GM18519 (cell line): ENCODE data around the gene SLC29A1.
"Not testable (repeated sequence)": the region's sequence is repeated elsewhere in the genome, so short reads cannot be mapped to it uniquely, and the experiment has no call there.

Experiments used
- ATAC-seq: cut with Tn5 transposase; IDR thresholded peaks from one replicate; pipeline ENCODE4 v1.9.1; 2021; ENCODE audit warnings: mild to moderate bottlenecking, moderate library complexity; ENCODE audit not compliant: unreplicated experiment, low FRiP score

SLC29A1 gene

GRCh38 chr6:44221291-44221960 is 2.0 kb upstream of the SLC29A1 start:
- no peak for ATAC-seq

- no peak for ATAC-seq
These were observed 1.4 kb upstream of the SLC29A1 start for GRCh38 chr6:44221961-44222335.

- no peak for ATAC-seq
These were observed 693 bp upstream of the SLC29A1 start for GRCh38 chr6:44222486-44223318.

GRCh38 chr6:44224029-44224964 is 902 bp downstream of the SLC29A1 start:
- ATAC-seq: no peak

GRCh38 chr6:44224965-44225305 is 1.5 kb downstream of the SLC29A1 start:
- no peak for ATAC-seq

GRCh38 chr6:44225579-44226325 is 2.4 kb downstream of the SLC29A1 start:
- no peak for ATAC-seq

- ATAC-seq: no peak
These were observed 3.2 kb downstream of the SLC29A1 start for GRCh38 chr6:44226368-44227147.

- no peak for ATAC-seq
These were observed 3.9 kb downstream of the SLC29A1 start for GRCh38 chr6:44227148-44227793.

GRCh38 chr6:44228031-44228430 is 4.6 kb downstream of the SLC29A1 start:
- no peak for ATAC-seq

GRCh38 chr6:44228433-44228832 is 5.0 kb downstream of the SLC29A1 start:
- ATAC-seq: no peak

GRCh38 chr6:44228836-44229235 is 5.4 kb downstream of the SLC29A1 start:
- ATAC-seq: no peak

GRCh38 chr6:44229376-44230033 is 6.1 kb downstream of the SLC29A1 start:
- ATAC-seq: no peak

- no peak for ATAC-seq
These were observed 6.8 kb downstream of the SLC29A1 start for GRCh38 chr6:44230034-44230675.

- ATAC-seq: not testable (repeated sequence)
These were observed 8.0 kb downstream of the SLC29A1 start for GRCh38 chr6:44231426-44231825.

GRCh38 chr6:44232676-44233566 is 9.5 kb downstream of the SLC29A1 start:
- no peak for ATAC-seq

GRCh38 chr6:44233567-44234100 is 10.2 kb downstream of the SLC29A1 start:
- ATAC-seq: no peak
